Femur (tissue), 1 donor: ENCODE measurements around the gene ANKRD23.

Experiments used
- DNase-seq: peaks from one replicate; pipeline ENCODE4 v3.0.0-alpha.2; 2017

Gene ANKRD23

GRCh38 chr2:96792772-96793749 is 50.8 kb downstream of the ANKRD23 start:
- no peak for DNase-seq

- no peak for DNase-seq
Measured at GRCh38 chr2:96789245-96789617, 54.6 kb downstream of the ANKRD23 start.

GRCh38 chr2:96788442-96789244 is 55.2 kb downstream of the ANKRD23 start:
- DNase-seq = peak; percentile 73
